Lower leg skin (tissue), 3 donors: Measurements from ENCODE around the gene YTHDC1.

Experiments used
- POLR2A ChIP-seq, 2 donors: fragments of 450-650 bp; IDR thresholded peaks; one replicate each; pipeline ENCODE4 v1.6.1; 2016 to 2017; ENCODE audit warnings: antibody characterized with exemption in 2 of 2, mild to moderate bottlenecking in 1 of 2, moderate library complexity in 1 of 2
- TF ChIP-seq, protein P1 (sequence below), 3 donors: fragments of 450-650 bp; IDR thresholded peaks; one replicate each; pipeline ENCODE4 v1.5.1; 2016; ENCODE audit warnings: antibody characterized with exemption in 3 of 3, mild to moderate bottlenecking in 3 of 3, moderate library complexity in 2 of 3

- TF ChIP-seq, protein P1, sequence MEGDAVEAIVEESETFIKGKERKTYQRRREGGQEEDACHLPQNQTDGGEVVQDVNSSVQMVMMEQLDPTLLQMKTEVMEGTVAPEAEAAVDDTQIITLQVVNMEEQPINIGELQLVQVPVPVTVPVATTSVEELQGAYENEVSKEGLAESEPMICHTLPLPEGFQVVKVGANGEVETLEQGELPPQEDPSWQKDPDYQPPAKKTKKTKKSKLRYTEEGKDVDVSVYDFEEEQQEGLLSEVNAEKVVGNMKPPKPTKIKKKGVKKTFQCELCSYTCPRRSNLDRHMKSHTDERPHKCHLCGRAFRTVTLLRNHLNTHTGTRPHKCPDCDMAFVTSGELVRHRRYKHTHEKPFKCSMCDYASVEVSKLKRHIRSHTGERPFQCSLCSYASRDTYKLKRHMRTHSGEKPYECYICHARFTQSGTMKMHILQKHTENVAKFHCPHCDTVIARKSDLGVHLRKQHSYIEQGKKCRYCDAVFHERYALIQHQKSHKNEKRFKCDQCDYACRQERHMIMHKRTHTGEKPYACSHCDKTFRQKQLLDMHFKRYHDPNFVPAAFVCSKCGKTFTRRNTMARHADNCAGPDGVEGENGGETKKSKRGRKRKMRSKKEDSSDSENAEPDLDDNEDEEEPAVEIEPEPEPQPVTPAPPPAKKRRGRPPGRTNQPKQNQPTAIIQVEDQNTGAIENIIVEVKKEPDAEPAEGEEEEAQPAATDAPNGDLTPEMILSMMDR (IDR thresholded peaks at IDR 0.05): no peak
- TF ChIP-seq POLR2A (IDR thresholded peaks at IDR 0.05): no peak
Observed at GRCh38 chr4:68316193-68316969, 33.5 kb downstream of the YTHDC1 start.
